Measurements from ENCODE around the gene DDX50.
"Not testable (repeated sequence)": the region's sequence is repeated elsewhere in the genome, so short reads cannot be mapped to it uniquely, and the experiment has no call there.

- not testable (repeated sequence) for TF ChIP-seq CTCF (conservative IDR thresholded peaks at IDR 0.05; ENCODE audit: low read length); EZH2phosphoT487 (IDR thresholded peaks at IDR 0.05; ENCODE audit: borderline replicate concordance)
Observed at GRCh38 chr10:68979738-68980137, 78.6 kb downstream of the DDX50 start.

Data from Loucy (cell line).